Measurements from ENCODE around the gene PCBP1. TPM values are rescaled to one million over a fixed set of nuclear protein-coding genes. Genes with fewer than 3 reads are reported as not detected.

PCBP1 gene
- polyA plus RNA-seq, 2 of the 4 experiments (the other 2 are of a cell fraction) = 86.8 to 304 TPM

GRCh38 chr2:70121627-70122372 lies 34.5 kb downstream of the PCBP1 start:
- H3K4me2 ChIP-seq = no peak overlapping the region
- no peak overlapping the region for H3K4me3 ChIP-seq
- H3K27ac ChIP-seq = peak overlapping the region in 1 of 2 experiments; percentile 15; a peak in 2 of 6 replicates
- peaks cover 28% of the 10 kb centered on the region for H3K4me1 ChIP-seq
- FAIRE-seq (no peak), DNase-seq (ENCODE audit: low read depth in 1 of 2, low spot score in 1 of 2) (no peak), ATAC-seq (no peak)
- TF ChIP-seq HMGXB4 (CRISPR knock-in tag; IDR thresholded peaks at IDR 0.05; ENCODE audit: borderline replicate concordance) = no peak
- TF ChIP-seq CEBPB (IDR thresholded peaks at IDR 0.05) = no peak
- TF ChIP-seq NPAS2 (CRISPR knock-in tag; IDR thresholded peaks at IDR 0.05; ENCODE audit: borderline replicate concordance) = no peak
- no peak for TF ChIP-seq FOSB (CRISPR knock-in tag; IDR thresholded peaks at IDR 0.05)
- TF ChIP-seq EP300 (IDR thresholded peaks at IDR 0.05) = no peak
- TF ChIP-seq SREBF2 (IDR thresholded peaks at IDR 0.05) = no peak
- no peak for TF ChIP-seq CHD2 (IDR thresholded peaks at IDR 0.05; ENCODE audit: low read length, partially characterized antibody)
- TF ChIP-seq PHF8 (IDR thresholded peaks at IDR 0.05; ENCODE audit: borderline replicate concordance, low read depth) = no peak
- TF ChIP-seq RNF2 (IDR thresholded peaks at IDR 0.05; ENCODE audit: borderline replicate concordance, low read depth) = no peak
- no peak for TF ChIP-seq ZC3H11A (IDR thresholded peaks at IDR 0.05)
- no peak for TF ChIP-seq NFE2L2 (conservative IDR thresholded peaks at IDR 0.05; ENCODE audit: low read length)
- no peak for TF ChIP-seq HOXA7 (CRISPR knock-in tag; IDR thresholded peaks at IDR 0.05)
- TF ChIP-seq JUNB (IDR thresholded peaks at IDR 0.05) = no peak
- TF ChIP-seq NR3C1 (IDR thresholded peaks at IDR 0.05) = no peak
- 84% methylated on average over 6 of the region's 6 CpGs for WGBS (ENCODE audit: missing lambda C conversion rate)
- ChIA-PET CTCF (interaction anchor here (0.6 to 2.2 kb wide), 8 partner anchors 9 to 33 kb away, joined by 3 to 12 read pairs (median 4); no protein-coding TSS in a partner anchor), POLR2A (interaction anchor here (0.5 to 1.6 kb wide), 3 partner anchors 13 to 18 kb away, joined by 3 to 5 read pairs (median 4); no protein-coding TSS in a partner anchor)
- H3K9me3 ChIP-seq = no peaks in the 10 kb centered on the region

- H3K27ac ChIP-seq = no peak overlapping the region
- H3K9me3 ChIP-seq = no peaks in the 10 kb centered on the region
- FAIRE-seq (no peak), ATAC-seq (no peak), DNase-seq (ENCODE audit: low read depth in 1 of 2, low spot score in 1 of 2) (no peak)
- WGBS (ENCODE audit: missing lambda C conversion rate) = 95% methylated on average over 4 of the region's 4 CpGs
- ChIA-PET CTCF (interaction anchor here (0.8 to 2.2 kb wide), 8 partner anchors 9 to 34 kb away, joined by 3 to 12 read pairs (median 4); no protein-coding TSS in a partner anchor), POLR2A (interaction anchor here (0.9 to 1.6 kb wide), 2 partner anchors 13 to 14 kb away, joined by 4 to 5 read pairs; no protein-coding TSS in a partner anchor)
- no peak overlapping the region for H3K4me2 ChIP-seq
- H3K4me1 ChIP-seq = peaks cover 34% of the 10 kb centered on the region
- no peak overlapping the region for H3K4me3 ChIP-seq
- TF ChIP-seq FOXS1 (CRISPR knock-in tag; IDR thresholded peaks at IDR 0.05) (no peak), ELK1 (IDR thresholded peaks at IDR 0.05; ENCODE audit: low read depth, low read length) (no peak), EP300 (IDR thresholded peaks at IDR 0.05) (no peak), BCL3 (IDR thresholded peaks at IDR 0.05) (no peak), HOXA7 (CRISPR knock-in tag; IDR thresholded peaks at IDR 0.05) (no peak), TP53 (CRISPR knock-in tag; IDR thresholded peaks at IDR 0.05) (no peak), HMGXB4 (CRISPR knock-in tag; IDR thresholded peaks at IDR 0.05; ENCODE audit: borderline replicate concordance) (no peak), ZC3H11A (IDR thresholded peaks at IDR 0.05) (no peak), POLR2AphosphoS2 (conservative IDR thresholded peaks at IDR 0.05; ENCODE audit: low read length) (no peak), ZFP36 (IDR thresholded peaks at IDR 0.05; ENCODE audit: borderline replicate concordance, partially characterized antibody) (no peak), EHMT2 (IDR thresholded peaks at IDR 0.05; ENCODE audit: low read depth) (no peak), HOXB13 (CRISPR knock-in tag; IDR thresholded peaks at IDR 0.05; ENCODE audit: low read depth) (no peak), SMC3 (IDR thresholded peaks at IDR 0.05) (no peak), MAFK (IDR thresholded peaks at IDR 0.05; ENCODE audit: partially characterized antibody) (no peak)
These were observed 35.2 kb downstream of the PCBP1 start for GRCh38 chr2:70122470-70122869.

Data from A549 (cell line).